AG09309 (cell line): ENCODE measurements around the gene CCDC30.
A peak's percentile ranks its signal among the peaks of the same experiment; 100 is the strongest.

ENCODE experiments used
- DNase-seq: peaks from one replicate; pipeline ENCODE4 v3.0.0-alpha.2; 2010; ENCODE audit warnings: low read depth
- H3K4me3 ChIP-seq: 2 replicates; pipeline ENCODE4 v1.5.1; 2011; ENCODE audit warnings: mild to moderate bottlenecking, low read depth, low read length, moderate library complexity; ENCODE audit not compliant: control insufficient read depth
- TF ChIP-seq, protein P1 (sequence below): IDR thresholded peaks from 2 replicates; pipeline ENCODE4 v1.5.1; 2011; ENCODE audit warnings: mild to moderate bottlenecking, low read depth, low read length, inconsistent platforms; ENCODE audit not compliant: insufficient read depth, control insufficient read depth; ENCODE audit errors: missing control alignments

The CCDC30 gene

DNA sequence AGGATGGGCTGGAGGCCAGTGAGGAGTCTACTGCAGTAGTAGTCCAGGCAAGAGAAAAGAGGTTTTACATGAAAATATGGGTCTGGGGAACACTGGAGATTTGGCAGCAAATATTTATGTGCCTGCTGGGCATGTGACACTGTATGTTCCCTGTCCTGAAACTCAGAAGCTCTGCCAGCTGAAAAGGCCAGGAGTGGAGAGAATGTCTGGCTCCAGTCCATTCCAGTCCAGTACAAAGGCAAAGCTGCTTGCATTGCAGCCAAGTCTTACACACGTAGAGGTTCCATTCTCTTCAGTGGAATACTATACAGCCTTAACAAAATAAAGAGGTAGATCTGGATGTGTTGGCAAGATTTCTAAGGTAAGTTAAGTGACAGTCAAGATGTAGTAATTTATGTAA lies 211.6 kb downstream of the CCDC30 start:
- DNase-seq, result no peak
- TF ChIP-seq, protein P1, sequence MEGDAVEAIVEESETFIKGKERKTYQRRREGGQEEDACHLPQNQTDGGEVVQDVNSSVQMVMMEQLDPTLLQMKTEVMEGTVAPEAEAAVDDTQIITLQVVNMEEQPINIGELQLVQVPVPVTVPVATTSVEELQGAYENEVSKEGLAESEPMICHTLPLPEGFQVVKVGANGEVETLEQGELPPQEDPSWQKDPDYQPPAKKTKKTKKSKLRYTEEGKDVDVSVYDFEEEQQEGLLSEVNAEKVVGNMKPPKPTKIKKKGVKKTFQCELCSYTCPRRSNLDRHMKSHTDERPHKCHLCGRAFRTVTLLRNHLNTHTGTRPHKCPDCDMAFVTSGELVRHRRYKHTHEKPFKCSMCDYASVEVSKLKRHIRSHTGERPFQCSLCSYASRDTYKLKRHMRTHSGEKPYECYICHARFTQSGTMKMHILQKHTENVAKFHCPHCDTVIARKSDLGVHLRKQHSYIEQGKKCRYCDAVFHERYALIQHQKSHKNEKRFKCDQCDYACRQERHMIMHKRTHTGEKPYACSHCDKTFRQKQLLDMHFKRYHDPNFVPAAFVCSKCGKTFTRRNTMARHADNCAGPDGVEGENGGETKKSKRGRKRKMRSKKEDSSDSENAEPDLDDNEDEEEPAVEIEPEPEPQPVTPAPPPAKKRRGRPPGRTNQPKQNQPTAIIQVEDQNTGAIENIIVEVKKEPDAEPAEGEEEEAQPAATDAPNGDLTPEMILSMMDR, result no peak
- no peak overlapping the region for H3K4me3 ChIP-seq

DNA sequence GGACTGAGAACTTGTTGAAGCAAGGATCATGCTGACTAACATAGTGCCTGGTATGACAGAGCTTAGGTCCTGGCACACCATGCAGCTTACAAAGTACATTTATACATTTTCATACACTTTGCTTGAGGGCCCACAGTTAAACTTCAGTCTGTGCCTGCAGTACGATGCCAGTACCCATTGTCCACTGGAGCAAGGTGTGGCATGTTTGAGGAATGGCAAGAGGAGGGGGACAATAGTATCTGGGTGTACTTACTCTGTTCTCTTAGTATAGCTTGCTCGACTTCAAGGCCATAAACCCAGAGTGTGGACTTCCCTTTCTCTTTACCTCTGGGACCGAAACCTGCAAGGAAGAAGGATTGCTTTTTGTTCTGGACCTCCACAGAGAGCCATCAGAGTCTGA lies 212.4 kb downstream of the CCDC30 start:
- DNase-seq, result no peak
- H3K4me3 ChIP-seq, result no peak overlapping the region
- TF ChIP-seq, protein P1, result no peak

DNA sequence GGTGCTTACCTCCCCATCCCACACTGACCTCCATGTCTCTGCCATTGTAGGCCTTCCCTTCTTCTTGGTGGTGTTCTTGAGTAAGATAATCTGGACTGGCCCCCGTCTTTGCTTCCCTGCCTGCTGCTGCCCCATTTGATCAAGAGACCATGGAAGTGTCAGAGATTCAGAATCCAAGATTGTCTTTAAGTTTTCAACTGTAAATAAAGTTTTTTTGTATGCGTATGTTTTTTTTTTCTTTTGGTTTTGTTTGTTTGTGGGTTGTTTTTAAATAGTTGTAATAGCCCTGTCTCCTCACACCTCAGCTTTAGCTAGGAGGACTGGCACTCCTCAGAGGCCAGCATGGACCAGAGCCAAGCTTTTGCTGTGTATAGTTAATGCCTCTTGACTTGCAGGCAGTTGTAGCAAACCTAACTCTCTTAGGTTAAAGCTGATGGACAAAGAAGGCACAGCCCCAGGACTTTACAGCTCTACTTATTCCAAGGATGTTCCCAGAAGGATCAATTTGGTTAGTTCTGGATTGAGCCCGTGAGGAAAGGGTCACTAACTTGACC lies 213.5 kb downstream of the CCDC30 start:
- no peak overlapping the region for H3K4me3 ChIP-seq
- no peak for DNase-seq
- TF ChIP-seq, protein P1, result no peak

DNA sequence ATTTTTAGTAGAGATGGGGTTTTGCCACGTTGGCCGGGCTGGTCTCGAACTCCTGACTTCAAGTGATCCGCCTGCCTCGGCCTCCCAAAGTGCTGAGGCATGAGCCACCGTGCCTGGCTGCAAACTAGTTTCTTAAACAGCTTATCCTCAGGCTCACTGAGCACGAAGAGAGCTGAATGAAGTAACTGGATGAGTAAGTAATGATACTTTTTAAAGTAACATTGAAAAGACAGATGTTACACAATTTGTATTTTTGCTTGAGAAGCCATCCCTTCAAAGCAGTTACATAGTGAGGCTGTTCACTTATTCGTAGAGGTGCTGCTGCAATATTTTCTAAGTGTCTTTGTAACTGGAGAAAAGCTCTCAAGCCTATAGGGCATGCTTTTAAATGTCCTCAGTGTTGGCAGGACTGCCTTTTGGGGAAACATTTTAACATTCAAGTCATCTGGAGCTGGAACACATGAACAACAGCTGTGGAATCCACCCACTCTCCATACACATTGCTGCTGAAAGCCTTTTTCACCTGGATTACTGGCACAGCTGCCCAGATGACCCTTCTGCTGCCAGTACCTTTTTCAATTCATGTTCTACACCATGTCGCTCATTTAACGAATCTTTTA lies 216.4 kb downstream of the CCDC30 start:
- DNase-seq, result peak; percentile 66
- TF ChIP-seq, protein P1, result no peak
- no peak overlapping the region for H3K4me3 ChIP-seq

DNA sequence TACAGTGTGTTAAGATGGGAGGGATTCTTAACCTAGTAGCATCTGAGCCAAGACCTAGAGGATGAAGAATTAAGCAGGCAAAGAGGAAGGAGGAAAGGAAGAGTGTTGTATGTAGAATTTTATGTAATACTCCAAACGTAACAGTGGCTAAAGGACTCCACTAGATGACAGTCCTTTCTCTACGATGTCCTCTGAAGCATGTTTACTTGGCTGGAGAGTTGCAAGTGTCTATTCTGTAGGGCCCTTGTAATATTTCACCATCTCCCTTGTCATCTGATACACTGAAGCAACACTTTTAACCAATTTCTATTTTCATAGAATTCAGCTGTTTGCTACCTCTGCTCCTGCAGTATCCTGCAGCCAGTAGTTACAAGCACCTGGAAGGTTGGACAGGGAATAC lies 217.0 kb downstream of the CCDC30 start:
- TF ChIP-seq, protein P1, result no peak
- H3K4me3 ChIP-seq, result no peak overlapping the region
- DNase-seq, result no peak

DNA sequence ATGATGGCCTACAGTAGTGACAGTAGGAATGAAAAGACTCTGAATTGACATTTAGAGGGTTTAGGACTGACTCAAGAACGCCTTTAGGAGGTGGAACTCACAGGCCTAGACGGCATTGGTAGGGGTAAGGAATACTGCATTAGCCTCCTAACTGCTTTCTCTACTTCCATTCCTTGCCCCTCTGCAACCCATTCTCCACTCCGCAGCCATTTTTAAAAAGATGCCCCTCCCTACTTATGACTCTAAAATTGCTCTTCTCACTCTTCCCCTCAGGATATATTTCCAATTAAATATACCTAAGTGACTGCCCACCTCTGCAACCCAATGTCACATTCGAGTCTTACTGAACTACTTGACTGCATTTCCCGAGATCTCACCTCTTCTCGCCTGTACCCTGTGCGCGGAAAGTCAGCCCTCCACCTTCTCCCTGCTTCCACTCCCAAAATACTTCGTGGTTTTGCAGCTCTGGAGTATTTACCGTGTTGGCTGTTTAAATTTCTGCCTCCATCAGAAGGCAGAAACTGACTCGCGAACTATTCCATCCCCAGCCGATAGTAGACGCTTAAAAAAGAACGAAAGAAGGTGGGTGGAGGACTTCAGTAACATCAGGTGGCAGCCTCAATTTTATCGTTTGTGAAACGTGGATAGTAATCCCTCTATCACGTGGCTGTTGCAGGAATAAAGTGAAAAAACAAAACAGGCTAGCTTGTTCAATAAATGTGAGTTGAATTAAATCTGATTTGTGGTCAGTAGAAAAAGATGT lies 218.0 kb downstream of the CCDC30 start:
- peak overlapping the region; percentile 92 for H3K4me3 ChIP-seq
- no peak for DNase-seq
- TF ChIP-seq, protein P1, result no peak
